ENCODE data around the gene MRGPRD. TPM values are rescaled to one million over a fixed set of nuclear protein-coding genes. Genes with fewer than 3 reads are reported as not detected.

Gene MRGPRD
- total and polyA plus RNA-seq, 2 of the 8 experiments (the other 6 are each of a cell fraction or from before 2014, with no cell fraction given), result not detected

- DNase-seq (ENCODE audit: low read depth in 1 of 2, low spot score in 2 of 2), result no peak
- Histone ChIP-seq H3K18ac (ENCODE audit: extremely low read depth, low read length) (no peak overlapping the region), H2BK15ac (ENCODE audit: low read length) (no peak overlapping the region), H4K91ac (replicated peaks; ENCODE audit: insufficient read length, low read length) (no peak overlapping the region), H3K79me1 (ENCODE audit: low read depth, low read length) (no peaks in the 10 kb centered on the region), H3K4me1 (replicated peaks in 1 of 4; ENCODE audit: control insufficient read depth in 3 of 4, insufficient read depth in 4 of 4, low read length in 3 of 4) (peaks cover 0 to 10% (median 1%) of the 10 kb centered on the region in 4 experiments; a peak in 5 of 7 replicates), H3K14ac (ENCODE audit: insufficient read length) (no peak overlapping the region), H2BK20ac (ENCODE audit: low read length) (no peak overlapping the region), H3K27me3 (replicated peaks in 1 of 4; ENCODE audit: control insufficient read depth in 3 of 4, extremely low read depth in 1 of 4, insufficient read depth in 3 of 4, low read length in 3 of 4) (no peaks in the 10 kb centered on the region), H4K20me1 (replicated peaks in 1 of 2; ENCODE audit: control insufficient read depth in 1 of 2, insufficient read depth in 2 of 2, low read length in 2 of 2) (no peaks in the 10 kb centered on the region), H2AFZ (ENCODE audit: low read length) (no peak overlapping the region), H3K23me2 (ENCODE audit: low read depth, low read length) (no peaks in the 10 kb centered on the region), H3K9ac (replicated peaks in 1 of 4; ENCODE audit: extremely low read depth in 1 of 4, low read depth in 3 of 4, low read length in 3 of 4) (no peak overlapping the region), H3K9me3 (ENCODE audit: insufficient read depth in 2 of 2, low read depth in 1 of 2, low read length in 1 of 2) (no peaks in the 10 kb centered on the region), H3K23ac (ENCODE audit: insufficient read length) (no peak overlapping the region), H3K4me2 (ENCODE audit: insufficient read depth in 1 of 2, low read depth in 2 of 2, low read length in 2 of 2) (no peak overlapping the region), H3K56ac (replicated peaks; ENCODE audit: insufficient read length, low read depth, low read length) (no peak overlapping the region), H3K4me3 (ENCODE audit: extremely low read depth in 1 of 4, insufficient read depth in 2 of 4, low read depth in 3 of 4, low read length in 4 of 4) (no peak overlapping the region), H3K36me3 (ENCODE audit: control insufficient read depth in 2 of 4, insufficient read depth in 4 of 4, low read length in 3 of 4) (no peaks in the 10 kb centered on the region), H2AK5ac (ENCODE audit: low read depth, low read length) (no peak overlapping the region), H2BK5ac (ENCODE audit: low read depth, low read length) (no peak overlapping the region), H4K5ac (ENCODE audit: insufficient read length, low read depth, low read length) (no peak overlapping the region), H3K27ac (ENCODE audit: low read depth, low read length) (no peak overlapping the region), H2BK12ac (ENCODE audit: low read depth, low read length) (no peak overlapping the region), H4K8ac (ENCODE audit: extremely low read depth, insufficient read depth, low read length) (no peak overlapping the region), H3K4ac (replicated peaks; ENCODE audit: insufficient read length, low read depth, low read length) (no peak overlapping the region), H3K79me2 (ENCODE audit: control insufficient read depth in 1 of 2, insufficient read depth in 2 of 2, low read length in 2 of 2) (no peaks in the 10 kb centered on the region), H2BK120ac (replicated peaks; ENCODE audit: low read depth, low read length) (no peak overlapping the region)
- POLR2A ChIA-PET (ENCODE audit: partially characterized antibody), result no interaction called here
- 96% methylated on average over 17 of the region's 17 CpGs; no CpG with 5 or more reads in 1 of the 2 experiments for WGBS, 2 experiments (ENCODE audit: extremely low coverage in 1 of 2, insufficient coverage in 1 of 2, insufficient read length in 1 of 2, insufficient replicate concordance in 2 of 2, low coverage in 1 of 2, low lambda C conversion rate in 2 of 2, missing lambda C conversion rate in 1 of 2)
- FAIRE-seq, result no peak
- CTCF ChIA-PET (ENCODE audit: partially characterized antibody), result interaction anchor here (0.9 to 2.3 kb wide), 7 partner anchors 9 to 182 kb away, joined by 3 to 7 read pairs (median 5); no protein-coding TSS in a partner anchor
- TF ChIP-seq RFX5 (IDR thresholded peaks at IDR 0.05; ENCODE audit: borderline replicate concordance, low read depth, low read length) (no peak), FOSL1 (IDR thresholded peaks at IDR 0.05; ENCODE audit: insufficient read depth, low read depth, low read length) (no peak), SIN3A (conservative IDR thresholded peaks at IDR 0.05 in 1 of 2, IDR thresholded peaks at IDR 0.05 in 1 of 2; ENCODE audit: low read depth in 1 of 2, low read length in 2 of 2) (no peak), SIX5 (IDR thresholded peaks at IDR 0.05; ENCODE audit: low read depth, low read length) (no peak), SAP30 (IDR thresholded peaks at IDR 0.05; ENCODE audit: insufficient read depth, insufficient replicate concordance, low read length) (no peak), NANOG (IDR thresholded peaks at IDR 0.05; ENCODE audit: insufficient read depth, low read depth, low read length, poor library complexity, severe bottlenecking) (no peak), MAFK (IDR thresholded peaks at IDR 0.05; ENCODE audit: low read depth, low read length) (no peak), JUND (IDR thresholded peaks at IDR 0.05; ENCODE audit: low read length) (no peak), GABPA (IDR thresholded peaks at IDR 0.05; ENCODE audit: borderline replicate concordance, insufficient read depth, low read length) (no peak), BRCA1 (IDR thresholded peaks at IDR 0.05; ENCODE audit: low read depth, low read length) (no peak), EZH2 (IDR thresholded peaks at IDR 0.05; ENCODE audit: low read depth, low read length, severe bottlenecking) (no peak), ZNF274 (IDR thresholded peaks at IDR 0.05; ENCODE audit: borderline replicate concordance, extremely low read depth, low read length) (no peak), SUZ12 (IDR thresholded peaks at IDR 0.05; ENCODE audit: low read length) (no peak), SP4 (IDR thresholded peaks at IDR 0.05; ENCODE audit: low read length) (no peak)
Observed at GRCh38 chr11:68948935-68949334, 31.9 kb downstream of the MRGPRD start.

All from H1 (cell line).